ENCODE data around the gene RNF8. TPM values are rescaled to one million over a fixed set of nuclear protein-coding genes. Genes with fewer than 3 reads are reported as not detected.

The RNF8 gene
- total and polyA plus RNA-seq, 2 of the 4 experiments (the other 2 are of a cell fraction), result 16.5 to 17.9 TPM

DNA sequence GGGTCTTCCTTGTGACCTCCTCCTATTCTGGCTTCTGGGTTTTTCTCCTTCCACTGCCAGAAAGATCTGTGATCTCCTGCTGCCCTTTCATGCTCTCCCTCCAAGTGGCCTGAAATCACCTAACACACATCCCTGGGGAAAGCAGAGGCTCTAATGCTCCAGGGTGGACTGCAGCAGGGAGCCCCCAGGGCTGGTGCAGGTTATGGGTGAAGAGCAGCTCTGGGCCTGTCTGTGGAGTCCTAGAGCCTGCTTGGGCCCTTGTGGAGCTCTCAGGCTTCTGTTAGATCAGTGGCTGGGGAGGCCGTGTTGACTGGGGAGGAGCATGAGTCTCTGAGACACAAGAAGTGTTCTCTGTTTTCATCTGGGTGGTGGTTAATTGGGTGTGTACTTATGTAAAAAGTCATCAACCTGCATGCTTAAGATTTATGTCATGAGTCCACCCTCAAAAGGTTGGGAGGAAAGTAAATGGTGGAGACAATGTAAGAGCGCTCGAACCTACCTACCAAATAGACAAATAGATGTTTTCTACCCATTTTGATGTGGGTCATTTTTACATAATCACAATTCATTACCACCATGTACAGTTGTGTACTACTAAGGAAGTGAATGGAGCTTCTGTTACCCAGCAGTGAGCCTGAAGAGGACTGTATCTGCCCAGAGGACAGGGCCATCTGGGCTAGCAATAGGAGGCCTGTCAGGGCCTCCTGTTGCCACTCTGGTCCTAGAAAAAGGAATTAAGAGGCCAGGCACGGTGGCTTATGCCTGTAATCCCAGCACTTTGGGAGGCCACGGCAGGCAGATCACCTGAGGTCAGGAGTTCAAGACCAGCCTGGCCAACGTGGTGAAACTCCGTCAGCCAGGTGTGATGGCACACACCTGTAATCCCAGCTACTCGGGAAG is 32.0 kb upstream of the RNF8 start:
- H2AK5ac ChIP-seq (ENCODE audit: low read depth, low read length), result no peak overlapping the region
- no peak overlapping the region for H2BK5ac ChIP-seq (ENCODE audit: low read depth, low read length, poor library complexity, severe bottlenecking)
- TF ChIP-seq POLR2A (IDR thresholded peaks at IDR 0.05; ENCODE audit: low read depth, low read length) (no peak), NFE2L2 (IDR thresholded peaks at IDR 0.05; ENCODE audit: low read depth, low read length) (no peak), FOS (IDR thresholded peaks at IDR 0.05; ENCODE audit: low read depth, low read length) (no peak), SMC3 (IDR thresholded peaks at IDR 0.05; ENCODE audit: low read depth, low read length) (no peak)
- intact Hi-C loops (cut with micrococcal nuclease) (no loop called here), dilution Hi-C loops (cut with HindIII; ENCODE audit: low sequenced_read_pairs, unreplicated experiment) (no loop called here), in situ Hi-C loops (cut with MboI; ENCODE audit: low sequenced_read_pairs) (no loop called here)
- peaks cover 16% of the 10 kb centered on the region for H3K9me1 ChIP-seq (ENCODE audit: insufficient read depth, low read length)
- H3K4ac ChIP-seq (ENCODE audit: low read depth, low read length), result no peak overlapping the region
- POLR2A ChIA-PET (ENCODE audit: unreplicated experiment), result no interaction called here
- WGBS, 2 experiments (ENCODE audit: extremely low coverage in 2 of 2, insufficient read length in 1 of 2), result 80% methylated on average over 2 of the region's 8 CpGs; no CpG with 5 or more reads in 1 of the 2 experiments
- no peaks in the 10 kb centered on the region for H3K9me3 ChIP-seq (ENCODE audit: control insufficient read depth, insufficient read depth, low read length)
- peaks cover 33% of the 10 kb centered on the region for H3K36me3 ChIP-seq (ENCODE audit: control insufficient read depth, insufficient read depth, low read length)
- H3K9ac ChIP-seq (ENCODE audit: low read depth, low read length), result no peak overlapping the region
- no peak overlapping the region for H4K5ac ChIP-seq (ENCODE audit: low read depth, low read length)
- H4K91ac ChIP-seq (ENCODE audit: insufficient read depth, low read depth, low read length), result no peak overlapping the region
- H3K27ac ChIP-seq (ENCODE audit: insufficient read depth, low read length), result no peak overlapping the region
- H2BK15ac ChIP-seq (ENCODE audit: low read depth, low read length), result no peak overlapping the region
- H3K79me1 ChIP-seq (ENCODE audit: low read depth in 1 of 2, low read length in 2 of 2), result no peaks in the 10 kb centered on the region
- H2AK9ac ChIP-seq (replicated peaks; ENCODE audit: low read depth, low read length, poor library complexity), result no peak overlapping the region
- H2BK120ac ChIP-seq (ENCODE audit: low read depth, low read length), result no peak overlapping the region
- no peak overlapping the region for H3K23ac ChIP-seq (ENCODE audit: low read depth, low read length)
- CTCF ChIA-PET, result interaction anchor here (1.0 kb wide), 1 partner anchor 11 kb away, joined by 7 read pairs; no protein-coding TSS in a partner anchor
- no peak overlapping the region for H3K56ac ChIP-seq (ENCODE audit: extremely low read depth, insufficient read depth, low read length)
- H3K18ac ChIP-seq (ENCODE audit: low read depth, low read length), result no peak overlapping the region
- no peak overlapping the region for H3K4me2 ChIP-seq (ENCODE audit: low read depth, low read length)
- H2AFZ ChIP-seq (replicated peaks; ENCODE audit: low read length, poor library complexity), result no peak overlapping the region
- no peak overlapping the region for H2BK20ac ChIP-seq (ENCODE audit: low read depth, low read length)
- peaks cover 3% of the 10 kb centered on the region for H3K4me1 ChIP-seq (ENCODE audit: control insufficient read depth, insufficient read depth, low read length)
- ATAC-seq (ENCODE audit: low read depth) (no peak), DNase-seq (no peak)
- H3K27me3 ChIP-seq (ENCODE audit: control insufficient read depth, insufficient read depth, low read length), result no peaks in the 10 kb centered on the region
- no peak overlapping the region for H3K14ac ChIP-seq (replicated peaks; ENCODE audit: low read depth, low read length)
- peaks cover 4% of the 10 kb centered on the region; the same call in 1 of the 2 replicates for H4K20me1 ChIP-seq (ENCODE audit: insufficient read depth, low read length)
- no peak overlapping the region for H3K4me3 ChIP-seq (ENCODE audit: insufficient read depth, low read depth, low read length)
- BruUV-seq (replicated peaks), result no TSS peak
- H4K8ac ChIP-seq (ENCODE audit: low read depth in 2 of 2, low read length in 2 of 2), result no peak overlapping the region

All from IMR-90 (cell line).